Ovary (tissue), 9 donors: ENCODE data around the gene TSPOAP1. TPM values are rescaled to one million over a fixed set of nuclear protein-coding genes. Genes with fewer than 3 reads are reported as not detected.

Experiments
- DNase-seq, 5 donors: peaks; one replicate each; pipeline ENCODE4 v3.0.0-alpha.2; 2019 to 2020
- H3K27ac ChIP-seq, 2 donors: fragments of 200-600 bp; one replicate each; pipeline versions ENCODE4 v1.5.1 to v1.8.0; 2019 to 2022
- H3K27me3 ChIP-seq: fragments of 200-600 bp; one replicate; pipeline ENCODE4 v1.8.0; 2022
- H3K36me3 ChIP-seq: fragments of 200-600 bp; sonication (generic); one replicate; pipeline ENCODE4 v1.5.1; 2019
- H3K4me1 ChIP-seq: one replicate; pipeline ENCODE4 v1.8.1; 2013; ENCODE audit warnings: mild to moderate bottlenecking, moderate library complexity; ENCODE audit not compliant: insufficient read depth
- H3K4me3 ChIP-seq: fragments of 200-600 bp; sonication (generic); one replicate; pipeline ENCODE4 v1.5.1; 2017
- H3K9me3 ChIP-seq, 2 donors: fragments of 200-600 bp in 1 of 2; sonication (generic) in 1 of 2; one replicate each; pipeline versions ENCODE4 v1.5.1 to v1.8.1; 2013 to 2019; ENCODE audit warnings: mild to moderate bottlenecking in 1 of 2, moderate library complexity in 1 of 2
- CTCF ChIP-seq, 3 donors: fragments of 450-650 bp in 2 of 3; fragments of 200-600 bp in 1 of 3; IDR thresholded peaks; one replicate each; pipeline versions ENCODE4 v1.5.1 to v1.8.0; 2016 to 2022; ENCODE audit warnings: antibody characterized with exemption in 3 of 3, mild to moderate bottlenecking in 1 of 3
- EP300 ChIP-seq: sonication (generic); formaldehyde crosslinking; IDR thresholded peaks from one replicate; pipeline ENCODE4 v1.6.1; 2017; ENCODE audit warnings: antibody characterized with exemption
- POLR2A ChIP-seq: fragments of 450-650 bp; IDR thresholded peaks from one replicate; pipeline ENCODE4 v1.6.1; 2017; ENCODE audit warnings: antibody characterized with exemption, mild to moderate bottlenecking, moderate library complexity
- WGBS, 3 donors: extraction: QIAGEN DNeasy Blood & Tissue Kit in 1 of 3; methylation state at CpG; one replicate each; pipeline versions ENCODE4 v1.1.5 to v1.1.7; 2013 to 2017; 5-methylcytosine and 5-hydroxymethylcytosine counted together
- intact Hi-C, 4 donors: fragments of 100-400 bp; cut with DNase I; formaldehyde crosslinking; loops; one replicate each; pipeline versions ENCODE4 v1.11.0 to v1.15.1; 2022 to 2023
- polyA plus RNA-seq, 2 donors: library from polyadenylated mRNA; stranded (reverse); fragments of 200-250 nt in 1 of 2; fragments of 350-450 nt in 1 of 2; fragmentation: Illumina TruSeq in 1 of 2; extraction: RNeasy Lipid Tissue Mini Kit (QIAGEN cat#74804) in 1 of 2; gene quantifications; one replicate each; pipeline ENCODE4 v1.2.3, GENCODE V29; 2013 to 2014
- total RNA-seq, 7 donors: library from RNA; depleted of rRNA in 2 of 7; stranded (reverse); fragments of >200 nt in 2 of 7; fragmentation: NEBNext Ultra II Directional in 3 of 7; extraction: Animal tissue kit (Norgen Biotek cat#: 25700) in 3 of 7; gene quantifications; one replicate each; pipeline versions ENCODE4 v1.1.0 to v1.2.4, GENCODE V29; 2016 to 2023
- donor health status: DM: no; HTN: no; CAD: no; lungs with moderate emphysema.
- donor health status: DM: no; HTN: no; CAD: no.
- donor health status: Bipolar disorder and iron deficiency.
- donor health status: DM: yes; HTN: yes; CAD: no.
- donor health status: DM: no; HTN: no; CAD: no.
- donor health status: DM: yes; HTN: yes; CAD: no.

Gene TSPOAP1
- total and polyA plus RNA-seq, 9 donors: 8.3 to 49.1 (median 37.5) TPM

GRCh38 chr17:58364270-58364942, 35.8 kb upstream of the TSPOAP1 start:
- intact Hi-C loops: no loop called here
- DNase-seq: no peak
- Histone ChIP-seq H3K27me3 (no peaks in the 10 kb centered on the region), H3K4me1 (no peaks in the 10 kb centered on the region), H3K4me3 (no peak overlapping the region), H3K36me3 (no peaks in the 10 kb centered on the region), H3K27ac (no peak overlapping the region), H3K9me3 (no peaks in the 10 kb centered on the region)
- WGBS, 3 donors: 28 to 34% (median 29%) methylated on average over 7 of the region's 7 CpGs
- TF ChIP-seq POLR2A: no peak

GRCh38 chr17:58363457-58364185, 35.0 kb upstream of the TSPOAP1 start:
- 74 to 83% (median 78%) methylated on average over 8 of the region's 8 CpGs for WGBS, 3 donors
- TF ChIP-seq POLR2A (no peak), CTCF (IDR thresholded peaks at IDR 0.05) (no peak), EP300 (no peak)
- intact Hi-C loops: no loop called here
- Histone ChIP-seq H3K9me3 (no peaks in the 10 kb centered on the region), H3K27me3 (no peaks in the 10 kb centered on the region), H3K36me3 (no peaks in the 10 kb centered on the region), H3K27ac (no peak overlapping the region), H3K4me3 (no peak overlapping the region), H3K4me1 (no peaks in the 10 kb centered on the region)
- no peak for DNase-seq

GRCh38 chr17:58362368-58363014, 33.9 kb upstream of the TSPOAP1 start:
- H3K9me3 ChIP-seq: no peaks in the 10 kb centered on the region
- no peak for DNase-seq
- no peaks in the 10 kb centered on the region for H3K4me1 ChIP-seq
- H3K36me3 ChIP-seq: no peaks in the 10 kb centered on the region
- no peak overlapping the region for H3K27ac ChIP-seq
- no peaks in the 10 kb centered on the region for H3K27me3 ChIP-seq
- H3K4me3 ChIP-seq: no peak overlapping the region
- intact Hi-C loops: no loop called here
- 89 to 93% (median 91%) methylated on average over 16 of the region's 16 CpGs for WGBS, 3 donors
- TF ChIP-seq EP300 (no peak), POLR2A (no peak), CTCF (IDR thresholded peaks at IDR 0.05) (no peak)

- Histone ChIP-seq H3K4me1 (no peaks in the 10 kb centered on the region), H3K36me3 (no peaks in the 10 kb centered on the region), H3K4me3 (no peak overlapping the region), H3K9me3 (no peaks in the 10 kb centered on the region), H3K27me3 (no peaks in the 10 kb centered on the region), H3K27ac (no peak overlapping the region)
- WGBS, 3 donors: 57 to 72% (median 61%) methylated on average over 4 to 5 of the region's 5 CpGs
- intact Hi-C loops: no loop called here
- DNase-seq: no peak
- TF ChIP-seq POLR2A (no peak), CTCF (IDR thresholded peaks at IDR 0.05) (no peak), EP300 (no peak)
These were observed 31.9 kb upstream of the TSPOAP1 start for GRCh38 chr17:58360296-58361063.
